HepG2 (cell line): ENCODE measurements around the gene TMEM238.

ENCODE experiments used
- CENPT ChIP-seq: sonication (generic); formaldehyde crosslinking; IDR thresholded peaks from 2 replicates; pipeline ENCODE4 v1.8.0; 2022; ENCODE audit warnings: low read depth, mild to moderate bottlenecking, moderate library complexity, missing genetic modification reagents
- CTCF ChIP-seq: sonication (generic); formaldehyde crosslinking; IDR thresholded peaks from 2 replicates; pipeline ENCODE4 v1.5.0; 2020; ENCODE audit warnings: mild to moderate bottlenecking, missing genetic modification reagents, moderate library complexity
- ETV5 ChIP-seq: IDR thresholded peaks from 2 replicates; pipeline ENCODE4 v1.6.1; 2018; ENCODE audit warnings: missing biosample characterization, missing genetic modification reagents, inconsistent platforms, borderline replicate concordance
- POLR2A ChIP-seq, 2 experiments: IDR thresholded peaks; 2 replicates each; pipeline ENCODE4 v1.6.1; 2011; ENCODE audit warnings: low read depth in 2 of 2, low read length in 2 of 2, mild to moderate bottlenecking in 1 of 2, moderate library complexity in 1 of 2; ENCODE audit not compliant: insufficient read depth in 1 of 2
- PRMT3 ChIP-seq: sonication (generic); formaldehyde crosslinking; IDR thresholded peaks from 2 replicates; pipeline ENCODE4 v1.8.1; 2022; ENCODE audit warnings: low read depth, mild to moderate bottlenecking, moderate library complexity, missing genetic modification reagents, borderline replicate concordance
- ZNF589 ChIP-seq: sonication (generic); formaldehyde crosslinking; conservative IDR thresholded peaks from 2 replicates; pipeline ENCODE4 v1.8.0; 2022; ENCODE audit warnings: mild to moderate bottlenecking, moderate library complexity, missing genetic modification reagents

GRCh38 chr19:55426042-55426441, 42.0 kb upstream of the TMEM238 start:
- no peak for TF ChIP-seq ETV5
- no peak for TF ChIP-seq ZNF589 (CRISPR knock-in tag)
- no peak for TF ChIP-seq PRMT3 (CRISPR knock-in tag)
- no peak for TF ChIP-seq POLR2A (IDR thresholded peaks at IDR 0.05; ENCODE audit: insufficient read depth in 1 of 2, low read depth in 2 of 2, low read length in 2 of 2)
- no peak for TF ChIP-seq CTCF (CRISPR knock-in tag)
- no peak for TF ChIP-seq CENPT (CRISPR knock-in tag)
